SK-N-SH (cell line): ENCODE results near the gene MS4A4E.

Experiments used
- CHD2 ChIP-seq: fragments of 150-350 bp; IDR thresholded peaks from 2 replicates; pipeline ENCODE4 v1.6.1; 2018; ENCODE audit warnings: low read length; ENCODE audit not compliant: partially characterized antibody
- MXI1 ChIP-seq: IDR thresholded peaks from 2 replicates; pipeline ENCODE4 v1.6.1; 2012; ENCODE audit warnings: mild to moderate bottlenecking, low read depth, low read length, improper control_type of control experiment
- NFIC ChIP-seq: IDR thresholded peaks from 2 replicates; pipeline ENCODE4 v1.4.0; 2012; ENCODE audit warnings: borderline replicate concordance
- NRF1 ChIP-seq: IDR thresholded peaks from 2 replicates; pipeline ENCODE4 v1.6.1; 2012; ENCODE audit warnings: low read depth, mild to moderate bottlenecking, low read length
- TF ChIP-seq, protein P1 (sequence below): IDR thresholded peaks from 2 replicates; pipeline ENCODE4 v1.4.0; 2012; ENCODE audit warnings: low read depth, borderline replicate concordance

DNA sequence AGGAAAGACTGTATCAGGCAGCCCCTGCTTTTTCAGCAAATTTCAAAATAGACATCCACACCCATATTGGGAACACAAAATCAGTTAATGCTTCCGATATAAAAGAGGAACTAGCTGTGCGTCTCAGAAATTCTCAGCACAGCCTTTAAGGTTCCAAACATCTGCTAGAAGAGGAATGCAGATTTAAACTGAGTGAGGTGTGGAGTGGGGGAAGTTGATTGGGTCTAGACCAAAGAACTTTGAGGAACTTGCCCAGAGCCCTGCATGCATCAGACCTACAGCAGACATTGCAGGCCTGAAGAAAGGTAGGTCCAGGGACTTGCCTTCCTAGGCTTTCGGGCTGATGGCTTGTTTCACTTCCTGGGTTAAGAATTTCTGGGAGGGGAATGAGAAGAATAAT lies 37.5 kb upstream of the MS4A4E start, which contains the start of gene MS4A4A:
- TF ChIP-seq, protein P1, sequence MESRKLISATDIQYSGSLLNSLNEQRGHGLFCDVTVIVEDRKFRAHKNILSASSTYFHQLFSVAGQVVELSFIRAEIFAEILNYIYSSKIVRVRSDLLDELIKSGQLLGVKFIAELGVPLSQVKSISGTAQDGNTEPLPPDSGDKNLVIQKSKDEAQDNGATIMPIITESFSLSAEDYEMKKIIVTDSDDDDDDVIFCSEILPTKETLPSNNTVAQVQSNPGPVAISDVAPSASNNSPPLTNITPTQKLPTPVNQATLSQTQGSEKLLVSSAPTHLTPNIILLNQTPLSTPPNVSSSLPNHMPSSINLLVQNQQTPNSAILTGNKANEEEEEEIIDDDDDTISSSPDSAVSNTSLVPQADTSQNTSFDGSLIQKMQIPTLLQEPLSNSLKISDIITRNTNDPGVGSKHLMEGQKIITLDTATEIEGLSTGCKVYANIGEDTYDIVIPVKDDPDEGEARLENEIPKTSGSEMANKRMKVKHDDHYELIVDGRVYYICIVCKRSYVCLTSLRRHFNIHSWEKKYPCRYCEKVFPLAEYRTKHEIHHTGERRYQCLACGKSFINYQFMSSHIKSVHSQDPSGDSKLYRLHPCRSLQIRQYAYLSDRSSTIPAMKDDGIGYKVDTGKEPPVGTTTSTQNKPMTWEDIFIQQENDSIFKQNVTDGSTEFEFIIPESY: no peak
- TF ChIP-seq MXI1: no peak
- no peak for TF ChIP-seq NFIC
- no peak for TF ChIP-seq CHD2
- TF ChIP-seq NRF1: no peak
